ENCODE measurements around the gene QPRT.
"Not testable (repeated sequence)": the region's sequence is repeated elsewhere in the genome, so short reads cannot be mapped to it uniquely, and the experiment has no call there.

Gene QPRT

DNA sequence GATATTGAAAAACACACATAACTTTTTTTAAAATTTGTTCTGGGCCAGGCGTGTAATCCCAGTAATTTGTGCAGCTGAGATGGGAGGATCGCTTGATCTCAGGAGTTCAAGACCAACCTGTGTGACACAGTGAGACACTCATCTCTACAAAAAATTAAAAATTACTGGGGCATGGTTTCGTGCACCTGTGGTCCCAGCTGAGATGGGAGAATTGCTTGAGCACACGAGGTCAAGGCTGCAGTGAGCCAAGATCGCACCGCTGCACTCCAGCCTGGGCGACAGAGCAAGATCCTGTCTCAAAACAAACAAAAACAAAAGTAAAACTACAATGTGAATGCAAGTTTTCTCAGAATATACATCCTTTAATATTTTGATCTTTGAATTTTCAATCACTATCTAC, 51.7 kb downstream of the QPRT start:
- Histone ChIP-seq H3K9me3 (ENCODE audit: control insufficient read depth, insufficient read depth, low read depth, low read length) (no peaks in the 10 kb centered on the region), H3K36me3 (ENCODE audit: control insufficient read depth in 2 of 2, insufficient read depth in 1 of 2, low read length in 2 of 2) (no peaks in the 10 kb centered on the region), H3K4me3 (ENCODE audit: low read depth, low read length) (no peak overlapping the region), H3K4me1 (ENCODE audit: control insufficient read depth, insufficient read depth, low read length) (no peaks in the 10 kb centered on the region), H3K27ac (ENCODE audit: extremely low read depth, low read depth, low read length) (no peak overlapping the region)
- TF ChIP-seq ZNF837 (tag by site-specific recombination; IDR thresholded peaks at IDR 0.05) (no peak), ZFP37 (tag by site-specific recombination; IDR thresholded peaks at IDR 0.05) (no peak), BCL11B (tag by site-specific recombination; IDR thresholded peaks at IDR 0.05; ENCODE audit: low read depth) (no peak), ZNF324 (tag by site-specific recombination; IDR thresholded peaks at IDR 0.05) (no peak), ZNF791 (tag by site-specific recombination; IDR thresholded peaks at IDR 0.05) (no peak), SCRT2 (tag by site-specific recombination; IDR thresholded peaks at IDR 0.05) (no peak)
- TF ChIP-seq, protein P1, sequence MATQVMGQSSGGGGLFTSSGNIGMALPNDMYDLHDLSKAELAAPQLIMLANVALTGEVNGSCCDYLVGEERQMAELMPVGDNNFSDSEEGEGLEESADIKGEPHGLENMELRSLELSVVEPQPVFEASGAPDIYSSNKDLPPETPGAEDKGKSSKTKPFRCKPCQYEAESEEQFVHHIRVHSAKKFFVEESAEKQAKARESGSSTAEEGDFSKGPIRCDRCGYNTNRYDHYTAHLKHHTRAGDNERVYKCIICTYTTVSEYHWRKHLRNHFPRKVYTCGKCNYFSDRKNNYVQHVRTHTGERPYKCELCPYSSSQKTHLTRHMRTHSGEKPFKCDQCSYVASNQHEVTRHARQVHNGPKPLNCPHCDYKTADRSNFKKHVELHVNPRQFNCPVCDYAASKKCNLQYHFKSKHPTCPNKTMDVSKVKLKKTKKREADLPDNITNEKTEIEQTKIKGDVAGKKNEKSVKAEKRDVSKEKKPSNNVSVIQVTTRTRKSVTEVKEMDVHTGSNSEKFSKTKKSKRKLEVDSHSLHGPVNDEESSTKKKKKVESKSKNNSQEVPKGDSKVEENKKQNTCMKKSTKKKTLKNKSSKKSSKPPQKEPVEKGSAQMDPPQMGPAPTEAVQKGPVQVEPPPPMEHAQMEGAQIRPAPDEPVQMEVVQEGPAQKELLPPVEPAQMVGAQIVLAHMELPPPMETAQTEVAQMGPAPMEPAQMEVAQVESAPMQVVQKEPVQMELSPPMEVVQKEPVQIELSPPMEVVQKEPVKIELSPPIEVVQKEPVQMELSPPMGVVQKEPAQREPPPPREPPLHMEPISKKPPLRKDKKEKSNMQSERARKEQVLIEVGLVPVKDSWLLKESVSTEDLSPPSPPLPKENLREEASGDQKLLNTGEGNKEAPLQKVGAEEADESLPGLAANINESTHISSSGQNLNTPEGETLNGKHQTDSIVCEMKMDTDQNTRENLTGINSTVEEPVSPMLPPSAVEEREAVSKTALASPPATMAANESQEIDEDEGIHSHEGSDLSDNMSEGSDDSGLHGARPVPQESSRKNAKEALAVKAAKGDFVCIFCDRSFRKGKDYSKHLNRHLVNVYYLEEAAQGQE (tag by site-specific recombination; IDR thresholded peaks at IDR 0.05), result no peak
- CTCF ChIA-PET, result interaction anchor here (0.7 to 2.1 kb wide), 7 partner anchors 11 to 117 kb away, joined by 3 to 20 read pairs (median 6); no protein-coding TSS in a partner anchor
- POLR2A ChIA-PET, result no interaction called here

GRCh38 chr16:29731768-29732601, 53.0 kb downstream of the QPRT start:
- not testable (repeated sequence) for H3K9me3 ChIP-seq (ENCODE audit: control insufficient read depth, insufficient read depth, low read depth, low read length); H3K4me1 ChIP-seq (ENCODE audit: control insufficient read depth, insufficient read depth, low read length); H3K4me3 ChIP-seq (ENCODE audit: low read depth, low read length); H3K36me3 ChIP-seq (ENCODE audit: control insufficient read depth in 2 of 2, insufficient read depth in 1 of 2, low read length in 2 of 2); H3K27ac ChIP-seq (ENCODE audit: extremely low read depth, low read depth, low read length)
- POLR2A ChIA-PET, result interaction anchor here (0.7 kb wide), 1 partner anchor 74 kb away, joined by 4 read pairs; no protein-coding TSS in a partner anchor
- CTCF ChIA-PET, result interaction anchor here (0.6 to 1.7 kb wide), 3 partner anchors 9 to 70 kb away, joined by 3 to 5 read pairs (median 3); no protein-coding TSS in a partner anchor

- TF ChIP-seq ELK4 (IDR thresholded peaks at IDR 0.05; ENCODE audit: borderline replicate concordance, low read depth, low read length), result no peak
- TF ChIP-seq WT1 (tag by site-specific recombination; IDR thresholded peaks at IDR 0.05), result no peak
- no peak for TF ChIP-seq GFI1B (tag by site-specific recombination; IDR thresholded peaks at IDR 0.05)
- no peak for TF ChIP-seq SCRT2 (tag by site-specific recombination; IDR thresholded peaks at IDR 0.05)
- no peak for TF ChIP-seq ZNF514 (tag by site-specific recombination; IDR thresholded peaks at IDR 0.05)
- no peak for TF ChIP-seq ZBTB10 (tag by site-specific recombination; IDR thresholded peaks at IDR 0.05)
- no peak for TF ChIP-seq ZNF677 (tag by site-specific recombination; IDR thresholded peaks at IDR 0.05)
- no peak for TF ChIP-seq ZNF324 (tag by site-specific recombination; IDR thresholded peaks at IDR 0.05)
- no peak for TF ChIP-seq ZNF645 (tag by site-specific recombination; IDR thresholded peaks at IDR 0.05)
- no peak for TF ChIP-seq GLIS1 (tag by site-specific recombination; IDR thresholded peaks at IDR 0.05)
- no peak for TF ChIP-seq ZNF26 (tag by site-specific recombination; IDR thresholded peaks at IDR 0.05)
- no peak for TF ChIP-seq ZFP41 (tag by site-specific recombination; IDR thresholded peaks at IDR 0.05; ENCODE audit: borderline replicate concordance)
- TF ChIP-seq ZNF2 (tag by site-specific recombination; IDR thresholded peaks at IDR 0.05), result no peak
- CTCF ChIA-PET, result interaction anchor here (0.9 kb wide), 1 partner anchor 55 kb away, joined by 5 read pairs; the partner anchor contains the start of gene KIF22
- POLR2A ChIA-PET, result no interaction called here
- H3K9me3 ChIP-seq (ENCODE audit: control insufficient read depth, insufficient read depth, low read depth, low read length), result no peaks in the 10 kb centered on the region
- H3K27ac ChIP-seq (ENCODE audit: extremely low read depth, low read depth, low read length), result no peak overlapping the region
- H3K4me3 ChIP-seq (ENCODE audit: low read depth, low read length), result no peak overlapping the region
- H3K36me3 ChIP-seq (ENCODE audit: control insufficient read depth in 2 of 2, insufficient read depth in 1 of 2, low read length in 2 of 2), result no peaks in the 10 kb centered on the region
- H3K4me1 ChIP-seq (ENCODE audit: control insufficient read depth, insufficient read depth, low read length), result no peaks in the 10 kb centered on the region
These were observed 55.8 kb downstream of the QPRT start for GRCh38 chr16:29734786-29735185.
